Ishikawa (cell line): ENCODE results near the gene ISCA2.

Experiments used
- CEBPB ChIP-seq: IDR thresholded peaks from 2 replicates; pipeline ENCODE4 v1.6.1; 2012
- CREB1 ChIP-seq: IDR thresholded peaks from 2 replicates; pipeline ENCODE4 v1.6.1; 2012; ENCODE audit warnings: low read depth
- EP300 ChIP-seq: IDR thresholded peaks from 2 replicates; pipeline ENCODE4 v1.6.1; 2012; ENCODE audit warnings: borderline replicate concordance
- FOXM1 ChIP-seq: IDR thresholded peaks from 2 replicates; pipeline ENCODE4 v1.6.1; 2012; ENCODE audit warnings: low read depth, borderline replicate concordance
- MAX ChIP-seq: IDR thresholded peaks from 2 replicates; pipeline ENCODE4 v1.6.1; 2012
- NFIC ChIP-seq: IDR thresholded peaks from 2 replicates; pipeline ENCODE4 v1.6.1; 2012
- RAD21 ChIP-seq: IDR thresholded peaks from 2 replicates; pipeline ENCODE4 v1.6.1; 2012; ENCODE audit warnings: low read depth
- TAF1 ChIP-seq: IDR thresholded peaks from 2 replicates; pipeline ENCODE4 v1.6.1; 2012; ENCODE audit warnings: low read depth, mild to moderate bottlenecking
- TCF12 ChIP-seq: IDR thresholded peaks from 2 replicates; pipeline ENCODE4 v1.6.1; 2012; ENCODE audit warnings: low read depth
- USF1 ChIP-seq: IDR thresholded peaks from 2 replicates; pipeline ENCODE4 v1.6.1; 2012
- YY1 ChIP-seq: IDR thresholded peaks from 2 replicates; pipeline ENCODE4 v1.6.1; 2012; ENCODE audit warnings: low read depth
- ZBTB7A ChIP-seq: IDR thresholded peaks from 2 replicates; pipeline ENCODE4 v1.6.1; 2012; ENCODE audit warnings: low read depth

- no peak for TF ChIP-seq EP300
- no peak for TF ChIP-seq ZBTB7A
- no peak for TF ChIP-seq MAX
- no peak for TF ChIP-seq NFIC
- TF ChIP-seq CEBPB: no peak
- no peak for TF ChIP-seq FOXM1
- no peak for TF ChIP-seq RAD21
- no peak for TF ChIP-seq TCF12
- no peak for TF ChIP-seq TAF1
- no peak for TF ChIP-seq USF1
- TF ChIP-seq YY1: no peak
- TF ChIP-seq CREB1: no peak
These were observed 38.7 kb downstream of the ISCA2 start for GRCh38 chr14:74532246-74532645.
